ENCODE results near the gene MS4A15. TPM values are rescaled to one million over a fixed set of nuclear protein-coding genes. Genes with fewer than 3 reads are reported as not detected.

The MS4A15 gene
- total and polyA plus RNA-seq, 9 of the 15 experiments (the other 6 are each of a cell fraction or from before 2014, with no cell fraction given): not detected

- TF ChIP-seq HINFP (tag; conservative IDR thresholded peaks at IDR 0.05; ENCODE audit: low read depth) (no peak), RCOR1 (IDR thresholded peaks at IDR 0.05; ENCODE audit: borderline replicate concordance in 1 of 2, low read depth in 2 of 2, low read length in 2 of 2) (0 out of 4 replicates have a peak, but pooled peaks of 1 of the 2 experiments have one; percentile 18), FOSL1 (tag; conservative IDR thresholded peaks at IDR 0.05) (no peak), RREB1 (CRISPR knock-in tag; IDR thresholded peaks at IDR 0.05) (no peak), CBFA2T2 (conservative IDR thresholded peaks at IDR 0.05) (peak; percentile 47; the same call in 1 of the 2 replicates), L3MBTL2 (IDR thresholded peaks at IDR 0.05) (peak; percentile 89), TFE3 (CRISPR knock-in tag; IDR thresholded peaks at IDR 0.05) (peak; percentile 93), PBX2 (CRISPR knock-in tag; IDR thresholded peaks at IDR 0.05; ENCODE audit: low read depth) (no peak), PBX2 (tag; conservative IDR thresholded peaks at IDR 0.05; ENCODE audit: low read depth) (0 out of 2 replicates have a peak, but pooled peaks have one; percentile 17), ZBTB1 (CRISPR knock-in tag; IDR thresholded peaks at IDR 0.05; ENCODE audit: borderline replicate concordance, low read depth) (no peak), BHLHE40 (IDR thresholded peaks at IDR 0.05; ENCODE audit: low read length) (peak; percentile 92), MNT (conservative IDR thresholded peaks at IDR 0.05) (peak in 1 of 2 experiments; percentile 48; a peak in 1 of 4 replicates), RAD51 (IDR thresholded peaks at IDR 0.05; ENCODE audit: borderline replicate concordance, low read depth) (peak; percentile 93), MAFF (IDR thresholded peaks at IDR 0.05; ENCODE audit: low read length) (peak; percentile 59; the same call in 1 of the 2 replicates)
These were observed 3.4 kb upstream of the MS4A15 start (continued) for GRCh38 chr11:60753309-60753708.

All from K562 (cell line).